H1 (cell line): Measurements from ENCODE around the gene CCDC154. TPM values are rescaled to one million over a fixed set of nuclear protein-coding genes. Genes with fewer than 3 reads are reported as not detected.

Experiments
- CTCF ChIA-PET: fragments of 300-600 bp; sonication (Branson Sonifier 250); formaldehyde crosslinking; loops from one replicate; lab custom pipeline; 2021; ENCODE audit not compliant: partially characterized antibody; lab: Charles Lee
- POLR2A ChIA-PET: fragments of 300-600 bp; sonication (Branson Sonifier 250); formaldehyde crosslinking; loops from one replicate; lab custom pipeline; 2021; ENCODE audit warnings: inconsistent platforms; ENCODE audit not compliant: partially characterized antibody; lab: Charles Lee
- DNase-seq, 2 experiments: peaks; one replicate each; pipeline versions ENCODE4 v3.0.0 to v3.0.0-alpha.2; 2010 to 2022; ENCODE audit warnings: low spot score in 2 of 2, low read depth in 1 of 2, mixed read lengths in 1 of 2
- FAIRE-seq: peaks from 2 replicates; lab custom pipeline; 2011; peaks lifted over from hg19 to GRCh38; lab: Jason Lieb, UNC
- H2AFZ ChIP-seq: 2 replicates; pipeline ENCODE4 v1.8.1; 2012; ENCODE audit warnings: low read length, inconsistent platforms
- H2AK5ac ChIP-seq: 2 replicates; pipeline ENCODE4 v1.6.1; 2013; ENCODE audit warnings: low read depth, low read length
- H2BK120ac ChIP-seq: replicated peaks from 2 replicates; pipeline ENCODE3; 2013; ENCODE audit warnings: low read depth, low read length, inconsistent platforms
- H2BK12ac ChIP-seq: 2 replicates; pipeline ENCODE4 v1.6.1; 2013; ENCODE audit warnings: low read depth, low read length
- H2BK15ac ChIP-seq: 2 replicates; pipeline ENCODE4 v1.6.1; 2013; ENCODE audit warnings: low read length
- H2BK20ac ChIP-seq: 2 replicates; pipeline ENCODE4 v1.6.1; 2013; ENCODE audit warnings: low read length
- H2BK5ac ChIP-seq: 2 replicates; pipeline ENCODE4 v1.6.1; 2013; ENCODE audit warnings: low read depth, low read length
- H3K14ac ChIP-seq: 2 replicates; pipeline ENCODE4 v1.6.1; 2013; ENCODE audit warnings: inconsistent platforms; ENCODE audit not compliant: insufficient read length
- H3K18ac ChIP-seq: 2 replicates; pipeline ENCODE4 v1.6.1; 2013; ENCODE audit warnings: low read length; ENCODE audit errors: extremely low read depth
- H3K23ac ChIP-seq: 2 replicates; pipeline ENCODE4 v1.6.1; 2013; ENCODE audit warnings: inconsistent platforms; ENCODE audit not compliant: insufficient read length
- H3K23me2 ChIP-seq: 2 replicates; pipeline ENCODE4 v1.6.1; 2013; ENCODE audit warnings: low read depth, low read length
- H3K27ac ChIP-seq: 2 replicates; pipeline ENCODE4 v1.6.1; 2011; ENCODE audit warnings: low read depth, low read length, inconsistent platforms
- H3K27me3 ChIP-seq, 4 experiments: replicated peaks in 1 of 4; 1 replicate in 1 of 4; 2 replicates in 3 of 4; pipeline versions ENCODE4 v1.6.1 to v1.8.1; 2011 to 2013; ENCODE audit warnings: low read length in 3 of 4, mild to moderate bottlenecking in 3 of 4, inconsistent platforms in 2 of 4, mixed read lengths in 2 of 4, moderate library complexity in 1 of 4; ENCODE audit not compliant: control insufficient read depth in 3 of 4, insufficient read depth in 3 of 4; ENCODE audit errors: extremely low read depth in 1 of 4
- H3K36me3 ChIP-seq, 4 experiments: 2 replicates each; pipeline versions ENCODE4 v1.6.1 to v1.8.1; 2011 to 2013; ENCODE audit warnings: mild to moderate bottlenecking in 4 of 4, low read length in 3 of 4, moderate library complexity in 2 of 4, control low read depth in 1 of 4, inconsistent platforms in 1 of 4; ENCODE audit not compliant: insufficient read depth in 4 of 4, control insufficient read depth in 2 of 4
- H3K4ac ChIP-seq: replicated peaks from 2 replicates; pipeline ENCODE3; 2013; ENCODE audit warnings: low read length, low read depth, mixed read lengths, inconsistent platforms; ENCODE audit not compliant: insufficient read length
- H3K4me1 ChIP-seq, 4 experiments: replicated peaks in 1 of 4; 1 replicate in 1 of 4; 2 replicates in 3 of 4; pipeline versions ENCODE4 v1.6.1 to v1.8.1; 2011 to 2013; ENCODE audit warnings: low read length in 3 of 4, inconsistent platforms in 2 of 4, mixed read lengths in 1 of 4; ENCODE audit not compliant: insufficient read depth in 4 of 4, control insufficient read depth in 3 of 4
- H3K4me2 ChIP-seq, 2 experiments: 2 replicates each; pipeline versions ENCODE4 v1.6.1 to v1.8.1; 2011 to 2013; ENCODE audit warnings: low read depth in 2 of 2, low read length in 2 of 2, control low read depth in 1 of 2, inconsistent platforms in 1 of 2, mild to moderate bottlenecking in 1 of 2; ENCODE audit not compliant: insufficient read depth in 1 of 2
- H3K4me3 ChIP-seq, 4 experiments: fragments of 200-600, 300-600 bp in 1 of 4; sonication (generic), shearing (Covaris generic), sonication (Bioruptor Twin) in 1 of 4; 2 replicates each; pipeline versions ENCODE4 v1.5.1 to v1.8.1; 2011 to 2016; ENCODE audit warnings: low read length in 4 of 4, low read depth in 3 of 4, control low read depth in 2 of 4, inconsistent platforms in 2 of 4, mild to moderate bottlenecking in 2 of 4, mixed read lengths in 1 of 4, moderate library complexity in 1 of 4; ENCODE audit not compliant: insufficient read depth in 2 of 4; ENCODE audit errors: extremely low read depth in 1 of 4
- H3K56ac ChIP-seq: replicated peaks from 2 replicates; pipeline ENCODE3; 2013; ENCODE audit warnings: low read depth, mild to moderate bottlenecking, mixed read lengths, low read length, inconsistent platforms; ENCODE audit not compliant: insufficient read length
- H3K79me1 ChIP-seq: 2 replicates; pipeline ENCODE4 v1.6.1; 2013; ENCODE audit warnings: low read depth, low read length, control low read depth
- H3K79me2 ChIP-seq, 2 experiments: 2 replicates each; pipeline versions ENCODE4 v1.6.1 to v1.8.1; 2012 to 2013; ENCODE audit warnings: low read length in 2 of 2, mild to moderate bottlenecking in 2 of 2, inconsistent platforms in 1 of 2; ENCODE audit not compliant: insufficient read depth in 2 of 2, control insufficient read depth in 1 of 2
- H3K9ac ChIP-seq, 4 experiments: replicated peaks in 1 of 4; 1 replicate in 1 of 4; 2 replicates in 3 of 4; pipeline versions ENCODE4 v1.6.1 to v1.8.1; 2011 to 2013; ENCODE audit warnings: low read depth in 3 of 4, low read length in 3 of 4, control low read depth in 2 of 4, mild to moderate bottlenecking in 2 of 4, moderate library complexity in 2 of 4, inconsistent platforms in 1 of 4; ENCODE audit errors: extremely low read depth in 1 of 4
- H3K9me3 ChIP-seq, 2 experiments: 2 replicates each; pipeline versions ENCODE4 v1.6.1 to v1.8.1; 2012 to 2013; ENCODE audit warnings: mild to moderate bottlenecking in 2 of 2, moderate library complexity in 2 of 2, control low read depth in 1 of 2, inconsistent platforms in 1 of 2, low read depth in 1 of 2, low read length in 1 of 2, mixed read lengths in 1 of 2; ENCODE audit not compliant: insufficient read depth in 2 of 2
- H4K20me1 ChIP-seq, 2 experiments: replicated peaks in 1 of 2; 2 replicates each; pipeline versions ENCODE3 to v1.8.1; 2011 to 2013; ENCODE audit warnings: inconsistent platforms in 2 of 2, low read length in 2 of 2, mild to moderate bottlenecking in 1 of 2; ENCODE audit not compliant: insufficient read depth in 2 of 2, control insufficient read depth in 1 of 2
- H4K5ac ChIP-seq: 2 replicates; pipeline ENCODE4 v1.6.1; 2013; ENCODE audit warnings: low read length, low read depth, mixed read lengths, inconsistent platforms; ENCODE audit not compliant: insufficient read length
- H4K8ac ChIP-seq: 2 replicates; pipeline ENCODE4 v1.8.0; 2013; ENCODE audit warnings: mild to moderate bottlenecking, moderate library complexity, low read length, inconsistent platforms; ENCODE audit not compliant: insufficient read depth; ENCODE audit errors: extremely low read depth
- H4K91ac ChIP-seq: replicated peaks from 2 replicates; pipeline ENCODE3; 2013; ENCODE audit warnings: low read length, mixed read lengths, inconsistent platforms; ENCODE audit not compliant: insufficient read length
- CBX5 ChIP-seq: fragments of 300-800, 300-1000 bp; sonication (generic); IDR thresholded peaks from 2 replicates; pipeline ENCODE4 v1.7.1; 2016; ENCODE audit warnings: antibody characterized with exemption, low read length, low read depth
- CEBPB ChIP-seq: IDR thresholded peaks from 2 replicates; pipeline ENCODE4 v1.6.1; 2012; ENCODE audit warnings: low read depth, low read length
- CHD1 ChIP-seq: IDR thresholded peaks from 2 replicates; pipeline ENCODE4 v1.6.1; 2012; ENCODE audit warnings: low read depth, low read length, improper control_type of control experiment
- GABPA ChIP-seq: IDR thresholded peaks from 2 replicates; pipeline ENCODE4 v1.6.1; 2011; ENCODE audit warnings: mild to moderate bottlenecking, low read length, moderate library complexity, borderline replicate concordance; ENCODE audit not compliant: insufficient read depth
- KDM5A ChIP-seq: fragments of 200-600 bp; IDR thresholded peaks from 2 replicates; pipeline ENCODE4 v1.7.1; 2012; ENCODE audit warnings: mild to moderate bottlenecking, low read length, inconsistent platforms, mixed read lengths
- PHF8 ChIP-seq: fragments of 200-600 bp; sonication (generic); conservative IDR thresholded peaks from 2 replicates; pipeline ENCODE4 v1.7.1; 2012; ENCODE audit warnings: low read depth, mild to moderate bottlenecking, inconsistent platforms, low read length, moderate library complexity
- POU5F1 ChIP-seq: IDR thresholded peaks from 2 replicates; pipeline ENCODE4 v1.6.1; 2011; ENCODE audit warnings: low read depth, mild to moderate bottlenecking, low read length, moderate library complexity
- RBBP5 ChIP-seq: IDR thresholded peaks from 2 replicates; pipeline ENCODE4 v1.7.1; 2012; ENCODE audit warnings: low read depth, mild to moderate bottlenecking, inconsistent platforms, low read length, moderate library complexity, borderline replicate concordance
- SP2 ChIP-seq: IDR thresholded peaks from 2 replicates; pipeline ENCODE4 v1.6.1; 2012; ENCODE audit warnings: mild to moderate bottlenecking, low read length, inconsistent platforms
- SP4 ChIP-seq: IDR thresholded peaks from 2 replicates; pipeline ENCODE4 v1.6.1; 2012; ENCODE audit warnings: low read length, inconsistent platforms
- TAF1 ChIP-seq: IDR thresholded peaks from 2 replicates; pipeline ENCODE4 v1.6.1; 2011; ENCODE audit warnings: mild to moderate bottlenecking, low read depth, low read length
- TAF7 ChIP-seq: optimal IDR thresholded peaks from 2 replicates; pipeline ENCODE3; 2011; ENCODE audit warnings: low read depth, mild to moderate bottlenecking, inconsistent platforms, low read length, moderate library complexity, borderline replicate concordance
- WGBS, 2 experiments: shearing (Covaris generic) in 1 of 2; methylation state at CpG; one replicate each; pipeline versions ENCODE4 v1.1.6 to v1.1.7; 2013 to 2015; ENCODE audit warnings: low lambda C conversion rate in 2 of 2, mixed read lengths in 2 of 2, inconsistent platforms in 1 of 2, low coverage in 1 of 2, missing lambda C conversion rate in 1 of 2; ENCODE audit not compliant: insufficient replicate concordance in 2 of 2, insufficient coverage in 1 of 2, insufficient read length in 1 of 2; ENCODE audit errors: extremely low coverage in 1 of 2, missing lambda C conversion rate in 1 of 2; 5-methylcytosine and 5-hydroxymethylcytosine counted together
- polyA plus RNA-seq, 7 experiments: library from polyadenylated mRNA; depleted of rRNA in 3 of 7; stranded (reverse) in 5 of 7; unstranded in 2 of 7; fragments of >200 nt in 5 of 7; fragments of 200-250 nt in 2 of 7; gene quantifications; 1 replicate in 5 of 7; 2 replicates in 1 of 7; 4 replicates in 1 of 7; pipeline versions ENCODE4 v1.2.1 to v1.2.3, GENCODE V29; 2011 to 2013; ENCODE audit warnings: missing spikeins in 2 of 7, mixed read lengths in 2 of 7
- total RNA-seq: library from RNA; stranded (reverse); fragmentation: NEBNext Ultra II Directional; extraction: Animal tissue kit (Norgen Biotek cat#: 25700); gene quantifications from 2 replicates; pipeline ENCODE4 v1.2.1, GENCODE V29; 2021

CCDC154 gene
- total and polyA plus RNA-seq, 2 of the 8 experiments (the other 6 are each of a cell fraction or from before 2014, with no cell fraction given): 0.15 to 0.88 TPM

DNA sequence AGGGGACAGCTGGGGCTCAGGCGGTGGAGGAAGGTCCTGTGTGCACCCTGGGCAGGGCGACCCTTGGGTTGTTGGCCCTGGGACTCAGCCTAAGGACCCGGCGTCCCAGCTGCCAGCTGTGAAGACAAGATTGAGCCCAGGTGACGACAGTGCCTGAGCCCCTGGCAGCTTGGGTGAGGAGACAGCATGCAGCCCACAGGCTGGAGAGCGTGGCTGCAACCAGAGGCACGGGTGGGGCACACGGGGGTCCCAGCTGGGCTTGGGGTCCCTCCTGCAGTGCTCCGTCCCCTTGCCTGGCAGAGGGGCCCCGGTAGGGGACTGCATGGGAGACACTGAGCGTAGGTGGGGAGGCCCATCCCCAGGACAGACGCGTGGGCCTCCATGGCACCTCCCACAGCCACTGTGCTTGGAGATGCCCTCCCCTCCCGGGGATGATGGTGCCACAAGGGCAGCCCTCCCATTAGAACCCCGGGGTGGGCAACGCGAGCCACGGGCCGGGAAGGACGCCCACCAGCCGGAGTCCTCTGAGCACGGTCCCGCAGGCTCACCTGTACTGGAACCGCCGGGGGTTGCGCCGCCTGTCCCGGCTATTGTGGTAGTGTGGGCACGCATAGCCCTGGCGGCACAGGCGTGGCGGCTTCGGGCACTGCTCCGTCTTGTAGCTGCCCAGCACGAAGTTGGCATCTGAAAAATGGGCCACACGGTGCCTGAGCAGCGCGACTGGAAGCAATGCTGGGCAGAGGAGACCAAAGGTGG, 45.4 kb downstream of the CCDC154 start:
- H2BK120ac ChIP-seq: no peak overlapping the region
- no peak overlapping the region for H3K4me2 ChIP-seq
- H3K14ac ChIP-seq: no peak overlapping the region
- no peaks in the 10 kb centered on the region for H3K23me2 ChIP-seq
- no peak overlapping the region for H3K4ac ChIP-seq
- no peak overlapping the region for H4K8ac ChIP-seq
- no peaks in the 10 kb centered on the region for H3K9me3 ChIP-seq
- H3K27ac ChIP-seq: no peak overlapping the region
- ChIA-PET CTCF (interaction anchor here (1.3 kb wide), 1 partner anchor 35 kb away, joined by 4 read pairs; no protein-coding TSS in a partner anchor), POLR2A (interaction anchor here (1.2 to 1.3 kb wide), 2 partner anchors 9 to 13 kb away, joined by 3 read pairs; no protein-coding TSS in a partner anchor)
- H3K79me2 ChIP-seq: no peaks in the 10 kb centered on the region; a peak in 1 of 4 replicates
- H3K9ac ChIP-seq: no peak overlapping the region
- no peak overlapping the region for H2BK20ac ChIP-seq
- H3K23ac ChIP-seq: no peak overlapping the region
- no peak overlapping the region for H3K56ac ChIP-seq
- H2AK5ac ChIP-seq: no peak overlapping the region
- H3K79me1 ChIP-seq: peaks cover 4% of the 10 kb centered on the region; the same call in 1 of the 2 replicates
- H3K18ac ChIP-seq: no peak overlapping the region
- peaks cover 0 to 4% of the 10 kb centered on the region in 2 experiments for H4K20me1 ChIP-seq
- H4K91ac ChIP-seq: no peak overlapping the region
- DNase-seq (no peak), FAIRE-seq (no peak)
- no peak overlapping the region for H2BK15ac ChIP-seq
- no peak overlapping the region for H2BK5ac ChIP-seq
- H3K36me3 ChIP-seq: peaks cover 0 to 15% (median 1%) of the 10 kb centered on the region in 4 experiments; a peak in 3 of 8 replicates
- no peaks in the 10 kb centered on the region for H3K4me1 ChIP-seq
- no peak overlapping the region for H2AFZ ChIP-seq
- no peak overlapping the region for H2BK12ac ChIP-seq
- H3K27me3 ChIP-seq: no peaks in the 10 kb centered on the region
- no peak overlapping the region for H3K4me3 ChIP-seq
- TF ChIP-seq CBX5 (no peak), RBBP5 (no peak), TAF1 (no peak), KDM5A (no peak), CEBPB (no peak), POU5F1 (no peak), PHF8 (no peak), TAF7 (no peak), GABPA (no peak), SP4 (no peak), SP2 (no peak), CHD1 (no peak)
- no peak overlapping the region for H4K5ac ChIP-seq
- 90% methylated on average over 31 of the region's 38 CpGs; no CpG with 5 or more reads in 1 of the 2 experiments for WGBS, 2 experiments
